ENCODE results near the gene SLC10A4.

SLC10A4 gene

DNA sequence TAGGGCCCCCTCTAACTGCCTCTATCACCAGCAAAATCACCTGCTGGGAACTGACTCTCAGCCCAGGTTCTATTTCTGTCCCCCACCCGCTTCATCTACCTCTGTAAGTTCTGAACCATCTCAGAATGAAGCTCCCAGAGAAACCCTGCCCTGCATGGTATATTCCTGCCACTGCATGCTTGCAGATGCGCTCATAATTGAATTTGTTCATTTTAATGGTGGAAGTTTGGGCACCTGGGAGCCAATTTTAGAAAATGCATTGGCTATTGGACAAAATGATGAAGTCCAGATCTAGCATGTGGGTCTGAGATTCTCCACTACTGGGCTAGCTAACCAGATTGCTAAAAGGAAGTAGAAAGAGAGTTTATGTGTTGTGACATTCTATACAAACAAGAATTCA, 28.6 kb upstream of the SLC10A4 start:
- Histone ChIP-seq H3K27ac (no peak overlapping the region), H2AFZ (ENCODE audit: low read depth) (no peak overlapping the region), H3K4me2 (no peak overlapping the region), H3K79me2 (ENCODE audit: insufficient read depth, low read depth) (no peaks in the 10 kb centered on the region), H3K9ac (no peak overlapping the region), H3K27me3 (ENCODE audit: insufficient read depth, low read depth) (no peaks in the 10 kb centered on the region), H4K20me1 (ENCODE audit: insufficient read depth) (no peaks in the 10 kb centered on the region), H3K36me3 (ENCODE audit: insufficient read depth) (no peaks in the 10 kb centered on the region), H3K4me1 (ENCODE audit: low read depth, poor library complexity, severe bottlenecking) (no peaks in the 10 kb centered on the region), H3K4me3 (IDR thresholded peaks at IDR 0.05; ENCODE audit: insufficient read depth, low read depth, low read length) (no peak overlapping the region)
- TF ChIP-seq, protein P1, sequence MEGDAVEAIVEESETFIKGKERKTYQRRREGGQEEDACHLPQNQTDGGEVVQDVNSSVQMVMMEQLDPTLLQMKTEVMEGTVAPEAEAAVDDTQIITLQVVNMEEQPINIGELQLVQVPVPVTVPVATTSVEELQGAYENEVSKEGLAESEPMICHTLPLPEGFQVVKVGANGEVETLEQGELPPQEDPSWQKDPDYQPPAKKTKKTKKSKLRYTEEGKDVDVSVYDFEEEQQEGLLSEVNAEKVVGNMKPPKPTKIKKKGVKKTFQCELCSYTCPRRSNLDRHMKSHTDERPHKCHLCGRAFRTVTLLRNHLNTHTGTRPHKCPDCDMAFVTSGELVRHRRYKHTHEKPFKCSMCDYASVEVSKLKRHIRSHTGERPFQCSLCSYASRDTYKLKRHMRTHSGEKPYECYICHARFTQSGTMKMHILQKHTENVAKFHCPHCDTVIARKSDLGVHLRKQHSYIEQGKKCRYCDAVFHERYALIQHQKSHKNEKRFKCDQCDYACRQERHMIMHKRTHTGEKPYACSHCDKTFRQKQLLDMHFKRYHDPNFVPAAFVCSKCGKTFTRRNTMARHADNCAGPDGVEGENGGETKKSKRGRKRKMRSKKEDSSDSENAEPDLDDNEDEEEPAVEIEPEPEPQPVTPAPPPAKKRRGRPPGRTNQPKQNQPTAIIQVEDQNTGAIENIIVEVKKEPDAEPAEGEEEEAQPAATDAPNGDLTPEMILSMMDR (conservative IDR thresholded peaks at IDR 0.05; ENCODE audit: low read depth, low read length): no peak

DNA sequence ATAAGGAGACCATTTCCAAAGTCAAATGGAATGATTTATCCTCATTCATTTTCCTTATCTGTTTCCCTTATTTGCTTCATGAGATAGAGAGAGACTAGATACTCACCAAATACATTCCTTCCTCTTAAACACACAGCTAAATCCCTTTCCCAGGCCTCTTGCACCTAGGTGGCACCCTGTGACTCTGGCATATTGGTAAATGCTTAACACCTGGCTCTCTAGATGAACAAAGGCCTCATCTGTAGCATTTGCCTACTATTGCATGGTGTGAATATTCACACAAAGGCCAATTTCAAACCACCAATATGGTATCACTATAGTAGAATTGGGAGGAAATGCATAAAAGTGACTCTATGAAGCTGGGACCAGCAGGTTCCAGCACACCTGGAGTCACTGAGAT, 22.1 kb upstream of the SLC10A4 start:
- H3K9ac ChIP-seq: no peak overlapping the region
- TF ChIP-seq, protein P1 (conservative IDR thresholded peaks at IDR 0.05; ENCODE audit: low read depth, low read length): no peak

DNA sequence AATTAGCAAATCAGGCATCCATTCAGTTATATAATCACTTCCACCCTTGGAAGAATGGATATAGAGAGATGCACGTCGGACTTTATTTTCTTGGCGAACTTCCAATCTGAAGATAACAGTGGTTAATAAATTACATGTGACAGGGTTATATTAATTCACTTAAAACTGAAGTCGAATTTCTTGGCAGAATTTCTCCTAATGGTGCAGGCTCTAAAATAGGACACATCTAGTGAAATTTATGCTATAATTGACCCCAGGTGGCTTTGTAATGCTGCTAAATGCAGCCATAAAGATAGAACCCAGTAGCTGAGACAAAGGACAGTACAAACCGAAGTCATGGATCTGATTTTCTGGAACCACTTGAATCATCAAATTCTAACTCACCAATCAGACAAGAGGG, 20.8 kb upstream of the SLC10A4 start:
- H3K27me3 ChIP-seq (ENCODE audit: insufficient read depth, low read depth): no peaks in the 10 kb centered on the region
- no peak overlapping the region for H3K4me3 ChIP-seq (IDR thresholded peaks at IDR 0.05; ENCODE audit: insufficient read depth, low read depth, low read length)
- no peaks in the 10 kb centered on the region for H4K20me1 ChIP-seq (ENCODE audit: insufficient read depth)
- no peaks in the 10 kb centered on the region for H3K79me2 ChIP-seq (ENCODE audit: insufficient read depth, low read depth)
- no peak overlapping the region for H2AFZ ChIP-seq (ENCODE audit: low read depth)
- TF ChIP-seq, protein P1 (conservative IDR thresholded peaks at IDR 0.05; ENCODE audit: low read depth, low read length): no peak
- no peaks in the 10 kb centered on the region for H3K4me1 ChIP-seq (ENCODE audit: low read depth, poor library complexity, severe bottlenecking)
- H3K27ac ChIP-seq: no peak overlapping the region
- H3K9ac ChIP-seq: no peak overlapping the region
- no peak overlapping the region for H3K4me2 ChIP-seq
- H3K36me3 ChIP-seq (ENCODE audit: insufficient read depth): no peaks in the 10 kb centered on the region

More for the DNA sequence above, 22.1 kb upstream of the SLC10A4 start:
- no peaks in the 10 kb centered on the region for H4K20me1 ChIP-seq (ENCODE audit: insufficient read depth)
- no peak overlapping the region for H3K4me3 ChIP-seq (IDR thresholded peaks at IDR 0.05; ENCODE audit: insufficient read depth, low read depth, low read length)
- H2AFZ ChIP-seq (ENCODE audit: low read depth): no peak overlapping the region
- no peaks in the 10 kb centered on the region for H3K27me3 ChIP-seq (ENCODE audit: insufficient read depth, low read depth)
- no peaks in the 10 kb centered on the region for H3K79me2 ChIP-seq (ENCODE audit: insufficient read depth, low read depth)
- H3K4me1 ChIP-seq (ENCODE audit: low read depth, poor library complexity, severe bottlenecking): no peaks in the 10 kb centered on the region
- H3K27ac ChIP-seq: no peak overlapping the region
- H3K36me3 ChIP-seq (ENCODE audit: insufficient read depth): no peaks in the 10 kb centered on the region
- no peak overlapping the region for H3K4me2 ChIP-seq

DNA sequence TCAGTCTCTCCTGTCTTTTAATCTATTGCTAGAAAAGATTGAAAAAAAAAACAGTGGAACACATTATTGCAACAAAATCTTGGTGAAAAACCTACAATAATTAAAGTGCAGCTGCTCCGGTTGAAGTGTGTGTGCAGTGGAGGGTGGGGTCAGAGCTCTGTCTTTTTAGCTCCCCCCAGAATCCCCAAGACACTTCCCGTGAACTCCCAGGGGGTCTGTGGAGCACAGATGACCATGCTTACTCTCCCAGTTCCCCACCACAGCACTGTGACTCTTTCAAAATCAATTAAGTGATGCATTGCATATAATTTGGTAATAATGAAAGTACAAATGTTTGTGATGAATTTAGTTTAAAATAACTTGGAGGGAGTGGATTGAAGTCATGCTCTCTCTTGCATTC, 15.7 kb upstream of the SLC10A4 start:
- H3K9ac ChIP-seq: no peak overlapping the region
- peaks cover 17% of the 10 kb centered on the region for H3K4me1 ChIP-seq (ENCODE audit: low read depth, poor library complexity, severe bottlenecking)
- TF ChIP-seq, protein P1 (conservative IDR thresholded peaks at IDR 0.05; ENCODE audit: low read depth, low read length): no peak
- no peaks in the 10 kb centered on the region for H4K20me1 ChIP-seq (ENCODE audit: insufficient read depth)
- no peak overlapping the region for H2AFZ ChIP-seq (ENCODE audit: low read depth)
- H3K27ac ChIP-seq: no peak overlapping the region
- H3K27me3 ChIP-seq (ENCODE audit: insufficient read depth, low read depth): no peaks in the 10 kb centered on the region
- no peak overlapping the region for H3K4me2 ChIP-seq
- no peaks in the 10 kb centered on the region for H3K79me2 ChIP-seq (ENCODE audit: insufficient read depth, low read depth)
- H3K36me3 ChIP-seq (ENCODE audit: insufficient read depth): no peaks in the 10 kb centered on the region
- H3K4me3 ChIP-seq (IDR thresholded peaks at IDR 0.05; ENCODE audit: insufficient read depth, low read depth, low read length): no peak overlapping the region
